Measurements from ENCODE around the gene SPTBN4.

SPTBN4 gene

DNA sequence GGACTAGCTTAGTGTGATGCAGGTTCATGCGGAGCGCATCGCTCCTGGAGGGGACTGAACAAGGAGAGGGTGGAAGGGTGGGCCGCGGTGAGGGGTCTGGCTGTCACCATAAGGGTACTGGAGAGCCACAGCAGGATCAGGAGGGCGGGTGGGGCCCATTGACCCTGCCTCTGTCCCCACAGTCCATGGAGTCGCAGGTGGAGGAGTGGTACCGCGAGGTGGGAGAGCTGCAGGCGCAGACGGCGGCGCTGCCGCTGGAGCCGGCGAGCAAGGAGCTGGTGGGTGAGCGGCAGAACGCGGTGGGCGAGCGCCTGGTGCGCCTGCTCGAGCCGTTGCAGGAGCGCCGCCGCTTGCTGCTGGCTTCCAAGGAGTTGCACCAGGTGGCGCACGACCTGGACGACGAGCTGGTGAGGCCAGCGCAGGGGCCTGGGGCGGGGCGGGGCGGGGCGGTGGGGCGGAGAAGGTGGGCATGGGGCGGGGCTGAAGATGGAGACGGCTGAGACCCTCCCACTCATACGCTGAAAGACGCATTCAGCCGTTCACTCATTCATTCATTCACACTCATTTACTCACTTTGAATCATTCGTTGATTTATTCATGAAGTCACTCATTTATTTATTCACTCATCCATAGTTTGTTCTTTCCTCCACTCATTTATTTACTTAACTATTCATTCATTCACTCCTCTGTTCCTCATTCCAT lies 82.4 kb downstream of the SPTBN4 start (continued):
- TF ChIP-seq, protein P1, sequence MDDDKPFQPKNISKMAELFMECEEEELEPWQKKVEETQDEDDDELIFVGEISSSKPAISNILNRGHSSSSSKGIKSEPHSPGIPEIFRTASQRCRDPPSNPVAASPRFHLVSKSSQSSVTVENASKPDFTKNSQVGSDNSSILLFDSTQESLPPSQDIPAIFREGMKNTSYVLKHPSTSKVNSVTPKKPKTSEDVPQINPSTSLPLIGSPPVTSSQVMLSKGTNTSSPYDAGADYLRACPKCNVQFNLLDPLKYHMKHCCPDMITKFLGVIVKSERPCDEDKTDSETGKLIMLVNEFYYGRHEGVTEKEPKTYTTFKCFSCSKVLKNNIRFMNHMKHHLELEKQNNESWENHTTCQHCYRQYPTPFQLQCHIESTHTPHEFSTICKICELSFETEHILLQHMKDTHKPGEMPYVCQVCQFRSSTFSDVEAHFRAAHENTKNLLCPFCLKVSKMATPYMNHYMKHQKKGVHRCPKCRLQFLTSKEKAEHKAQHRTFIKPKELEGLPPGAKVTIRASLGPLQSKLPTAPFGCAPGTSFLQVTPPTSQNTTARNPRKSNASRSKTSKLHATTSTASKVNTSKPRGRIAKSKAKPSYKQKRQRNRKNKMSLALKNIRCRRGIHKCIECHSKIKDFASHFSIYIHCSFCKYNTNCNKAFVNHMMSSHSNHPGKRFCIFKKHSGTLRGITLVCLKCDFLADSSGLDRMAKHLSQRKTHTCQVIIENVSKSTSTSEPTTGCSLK (tag by site-specific recombination; IDR thresholded peaks at IDR 0.05): no peak
- TF ChIP-seq ZNF610 (tag by site-specific recombination; IDR thresholded peaks at IDR 0.05; ENCODE audit: borderline replicate concordance) (peak; percentile 97), ZNF140 (tag by site-specific recombination; IDR thresholded peaks at IDR 0.05) (no peak), ZNF138 (tag by site-specific recombination; IDR thresholded peaks at IDR 0.05; ENCODE audit: borderline replicate concordance) (no peak), EGR2 (tag by site-specific recombination; IDR thresholded peaks at IDR 0.05; ENCODE audit: low read depth) (peak; percentile 85), MYNN (tag by site-specific recombination; IDR thresholded peaks at IDR 0.05; ENCODE audit: borderline replicate concordance) (no peak), ZNF248 (tag by site-specific recombination; IDR thresholded peaks at IDR 0.05) (no peak), ZNF391 (tag by site-specific recombination; IDR thresholded peaks at IDR 0.05; ENCODE audit: borderline replicate concordance, low read depth) (no peak), ZNF184 (tag by site-specific recombination; IDR thresholded peaks at IDR 0.05) (no peak), ZNF121 (tag by site-specific recombination; IDR thresholded peaks at IDR 0.05) (peak; percentile 55; the same call in 1 of the 2 replicates), ZNF626 (tag by site-specific recombination; IDR thresholded peaks at IDR 0.05) (no peak), IKZF3 (tag by site-specific recombination; IDR thresholded peaks at IDR 0.05) (no peak), SALL2 (tag by site-specific recombination; IDR thresholded peaks at IDR 0.05; ENCODE audit: borderline replicate concordance) (no peak), PRDM1 (tag by site-specific recombination; IDR thresholded peaks at IDR 0.05) (no peak), ZNF521 (tag by site-specific recombination; IDR thresholded peaks at IDR 0.05) (no peak), RBAK (tag by site-specific recombination; IDR thresholded peaks at IDR 0.05) (no peak), ZNF239 (tag by site-specific recombination; IDR thresholded peaks at IDR 0.05) (0 out of 2 replicates have a peak, but pooled peaks have one; percentile 58)
- TF ChIP-seq, protein P2, sequence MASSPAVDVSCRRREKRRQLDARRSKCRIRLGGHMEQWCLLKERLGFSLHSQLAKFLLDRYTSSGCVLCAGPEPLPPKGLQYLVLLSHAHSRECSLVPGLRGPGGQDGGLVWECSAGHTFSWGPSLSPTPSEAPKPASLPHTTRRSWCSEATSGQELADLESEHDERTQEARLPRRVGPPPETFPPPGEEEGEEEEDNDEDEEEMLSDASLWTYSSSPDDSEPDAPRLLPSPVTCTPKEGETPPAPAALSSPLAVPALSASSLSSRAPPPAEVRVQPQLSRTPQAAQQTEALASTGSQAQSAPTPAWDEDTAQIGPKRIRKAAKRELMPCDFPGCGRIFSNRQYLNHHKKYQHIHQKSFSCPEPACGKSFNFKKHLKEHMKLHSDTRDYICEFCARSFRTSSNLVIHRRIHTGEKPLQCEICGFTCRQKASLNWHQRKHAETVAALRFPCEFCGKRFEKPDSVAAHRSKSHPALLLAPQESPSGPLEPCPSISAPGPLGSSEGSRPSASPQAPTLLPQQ (tag by site-specific recombination; IDR thresholded peaks at IDR 0.05): peak; percentile 93
- TF ChIP-seq, protein P3, sequence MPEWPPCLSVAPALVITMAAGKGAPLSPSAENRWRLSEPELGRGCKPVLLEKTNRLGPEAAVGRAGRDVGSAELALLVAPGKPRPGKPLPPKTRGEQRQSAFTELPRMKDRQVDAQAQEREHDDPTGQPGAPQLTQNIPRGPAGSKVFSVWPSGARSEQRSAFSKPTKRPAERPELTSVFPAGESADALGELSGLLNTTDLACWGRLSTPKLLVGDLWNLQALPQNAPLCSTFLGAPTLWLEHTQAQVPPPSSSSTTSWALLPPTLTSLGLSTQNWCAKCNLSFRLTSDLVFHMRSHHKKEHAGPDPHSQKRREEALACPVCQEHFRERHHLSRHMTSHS (tag by site-specific recombination; IDR thresholded peaks at IDR 0.05): no peak
- TF ChIP-seq, protein P4, sequence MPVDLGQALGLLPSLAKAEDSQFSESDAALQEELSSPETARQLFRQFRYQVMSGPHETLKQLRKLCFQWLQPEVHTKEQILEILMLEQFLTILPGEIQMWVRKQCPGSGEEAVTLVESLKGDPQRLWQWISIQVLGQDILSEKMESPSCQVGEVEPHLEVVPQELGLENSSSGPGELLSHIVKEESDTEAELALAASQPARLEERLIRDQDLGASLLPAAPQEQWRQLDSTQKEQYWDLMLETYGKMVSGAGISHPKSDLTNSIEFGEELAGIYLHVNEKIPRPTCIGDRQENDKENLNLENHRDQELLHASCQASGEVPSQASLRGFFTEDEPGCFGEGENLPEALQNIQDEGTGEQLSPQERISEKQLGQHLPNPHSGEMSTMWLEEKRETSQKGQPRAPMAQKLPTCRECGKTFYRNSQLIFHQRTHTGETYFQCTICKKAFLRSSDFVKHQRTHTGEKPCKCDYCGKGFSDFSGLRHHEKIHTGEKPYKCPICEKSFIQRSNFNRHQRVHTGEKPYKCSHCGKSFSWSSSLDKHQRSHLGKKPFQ (tag by site-specific recombination; IDR thresholded peaks at IDR 0.05): no peak
- TF ChIP-seq, protein P5, sequence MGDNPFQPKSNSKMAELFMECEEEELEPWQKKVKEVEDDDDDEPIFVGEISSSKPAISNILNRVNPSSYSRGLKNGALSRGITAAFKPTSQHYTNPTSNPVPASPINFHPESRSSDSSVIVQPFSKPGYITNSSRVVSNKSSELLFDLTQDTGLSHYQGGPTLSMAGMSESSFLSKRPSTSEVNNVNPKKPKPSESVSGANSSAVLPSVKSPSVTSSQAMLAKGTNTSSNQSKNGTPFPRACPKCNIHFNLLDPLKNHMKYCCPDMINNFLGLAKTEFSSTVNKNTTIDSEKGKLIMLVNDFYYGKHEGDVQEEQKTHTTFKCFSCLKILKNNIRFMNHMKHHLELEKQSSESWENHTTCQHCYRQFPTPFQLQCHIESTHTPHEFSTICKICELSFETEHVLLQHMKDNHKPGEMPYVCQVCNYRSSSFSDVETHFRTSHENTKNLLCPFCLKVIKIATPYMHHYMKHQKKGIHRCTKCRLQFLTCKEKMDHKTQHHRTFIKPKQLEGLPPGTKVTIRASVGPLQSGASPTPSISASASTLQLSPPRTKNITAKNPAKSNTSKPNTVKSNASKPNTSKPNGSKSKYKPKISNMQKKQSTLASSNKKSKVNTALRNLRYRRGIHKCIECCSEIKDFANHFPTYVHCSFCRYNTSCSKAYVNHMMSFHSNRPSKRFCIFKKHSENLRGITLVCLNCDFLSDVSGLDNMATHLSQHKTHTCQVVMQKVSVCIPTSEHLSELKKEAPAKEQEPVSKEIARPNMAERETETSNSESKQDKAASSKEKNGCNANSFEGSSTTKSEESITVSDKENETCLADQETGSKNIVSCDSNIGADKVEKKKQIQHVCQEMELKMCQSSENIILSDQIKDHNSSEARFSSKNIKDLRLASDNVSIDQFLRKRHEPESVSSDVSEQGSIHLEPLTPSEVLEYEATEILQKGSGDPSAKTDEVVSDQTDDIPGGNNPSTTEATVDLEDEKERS (tag by site-specific recombination; IDR thresholded peaks at IDR 0.05): no peak
- TF ChIP-seq, protein P6, sequence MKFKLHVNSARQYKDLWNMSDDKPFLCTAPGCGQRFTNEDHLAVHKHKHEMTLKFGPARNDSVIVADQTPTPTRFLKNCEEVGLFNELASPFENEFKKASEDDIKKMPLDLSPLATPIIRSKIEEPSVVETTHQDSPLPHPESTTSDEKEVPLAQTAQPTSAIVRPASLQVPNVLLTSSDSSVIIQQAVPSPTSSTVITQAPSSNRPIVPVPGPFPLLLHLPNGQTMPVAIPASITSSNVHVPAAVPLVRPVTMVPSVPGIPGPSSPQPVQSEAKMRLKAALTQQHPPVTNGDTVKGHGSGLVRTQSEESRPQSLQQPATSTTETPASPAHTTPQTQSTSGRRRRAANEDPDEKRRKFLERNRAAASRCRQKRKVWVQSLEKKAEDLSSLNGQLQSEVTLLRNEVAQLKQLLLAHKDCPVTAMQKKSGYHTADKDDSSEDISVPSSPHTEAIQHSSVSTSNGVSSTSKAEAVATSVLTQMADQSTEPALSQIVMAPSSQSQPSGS (tag by site-specific recombination; IDR thresholded peaks at IDR 0.05; ENCODE audit: low read depth): no peak
- TF ChIP-seq, protein P7, sequence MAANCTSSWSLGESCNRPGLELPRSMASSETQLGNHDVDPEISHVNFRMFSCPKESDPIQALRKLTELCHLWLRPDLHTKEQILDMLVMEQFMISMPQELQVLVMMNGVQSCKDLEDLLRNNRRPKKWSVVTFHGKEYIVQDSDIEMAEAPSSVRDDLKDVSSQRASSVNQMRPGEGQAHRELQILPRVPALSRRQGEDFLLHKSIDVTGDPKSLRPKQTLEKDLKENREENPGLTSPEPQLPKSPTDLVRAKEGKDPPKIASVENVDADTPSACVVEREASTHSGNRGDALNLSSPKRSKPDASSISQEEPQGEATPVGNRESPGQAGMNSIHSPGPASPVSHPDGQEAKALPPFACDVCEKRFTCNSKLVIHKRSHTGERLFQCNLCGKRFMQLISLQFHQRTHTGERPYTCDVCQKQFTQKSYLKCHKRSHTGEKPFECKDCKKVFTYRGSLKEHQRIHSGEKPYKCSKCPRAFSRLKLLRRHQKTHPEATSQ (tag by site-specific recombination; IDR thresholded peaks at IDR 0.05): 0 out of 2 replicates have a peak, but pooled peaks have one; percentile 64
- TF ChIP-seq, protein P8, sequence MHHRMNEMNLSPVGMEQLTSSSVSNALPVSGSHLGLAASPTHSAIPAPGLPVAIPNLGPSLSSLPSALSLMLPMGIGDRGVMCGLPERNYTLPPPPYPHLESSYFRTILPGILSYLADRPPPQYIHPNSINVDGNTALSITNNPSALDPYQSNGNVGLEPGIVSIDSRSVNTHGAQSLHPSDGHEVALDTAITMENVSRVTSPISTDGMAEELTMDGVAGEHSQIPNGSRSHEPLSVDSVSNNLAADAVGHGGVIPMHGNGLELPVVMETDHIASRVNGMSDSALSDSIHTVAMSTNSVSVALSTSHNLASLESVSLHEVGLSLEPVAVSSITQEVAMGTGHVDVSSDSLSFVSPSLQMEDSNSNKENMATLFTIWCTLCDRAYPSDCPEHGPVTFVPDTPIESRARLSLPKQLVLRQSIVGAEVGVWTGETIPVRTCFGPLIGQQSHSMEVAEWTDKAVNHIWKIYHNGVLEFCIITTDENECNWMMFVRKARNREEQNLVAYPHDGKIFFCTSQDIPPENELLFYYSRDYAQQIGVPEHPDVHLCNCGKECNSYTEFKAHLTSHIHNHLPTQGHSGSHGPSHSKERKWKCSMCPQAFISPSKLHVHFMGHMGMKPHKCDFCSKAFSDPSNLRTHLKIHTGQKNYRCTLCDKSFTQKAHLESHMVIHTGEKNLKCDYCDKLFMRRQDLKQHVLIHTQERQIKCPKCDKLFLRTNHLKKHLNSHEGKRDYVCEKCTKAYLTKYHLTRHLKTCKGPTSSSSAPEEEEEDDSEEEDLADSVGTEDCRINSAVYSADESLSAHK (tag by site-specific recombination; IDR thresholded peaks at IDR 0.05): peak; percentile 55; the same call in 1 of the 2 replicates

Data from HEK293 (cell line).